Activated T-helper 2 cell treated with anti-CD3 and anti-CD28 coated beads, Interferon-gamma antibody, Interleukin-2, Interleukin-4, amounts not matched to agents 10 μg/mL and 5 μg/mL and 100 μg/mL, durations not matched to agents 14 hours and 24 hours and 36 hours (primary cell): ENCODE measurements around the gene HRAS. TPM values are rescaled to one million over a fixed set of nuclear protein-coding genes. Genes with fewer than 3 reads are reported as not detected.

Source experiments
- DNase-seq: peaks from one replicate; pipeline ENCODE4 v3.0.0; 2021; ENCODE audit warnings: low spot score
- H3K27ac Mint-ChIP-seq: one replicate; pipeline ENCODE4 v1.8.0; 2021; ENCODE audit warnings: mixed read lengths
- H3K27me3 Mint-ChIP-seq: one replicate; pipeline ENCODE4 v1.8.0; 2021; ENCODE audit warnings: low read depth, mixed read lengths
- H3K36me3 Mint-ChIP-seq: one replicate; pipeline ENCODE4 v1.8.0; 2021; ENCODE audit warnings: low read depth, mixed read lengths
- H3K4me1 Mint-ChIP-seq: one replicate; pipeline ENCODE4 v1.8.0; 2021; ENCODE audit warnings: low read depth, mixed read lengths
- H3K4me3 Mint-ChIP-seq: one replicate; pipeline ENCODE4 v1.8.0; 2021; ENCODE audit warnings: low read depth, mild to moderate bottlenecking, moderate library complexity, mixed read lengths
- H3K9me3 Mint-ChIP-seq: one replicate; pipeline ENCODE4 v1.8.0; 2021; ENCODE audit warnings: mixed read lengths
- intact Hi-C: fragments of 100-400 bp; cut with micrococcal nuclease; formaldehyde crosslinking; loops from one replicate; pipeline ENCODE4 v1.15.1; 2023
- total RNA-seq: library from RNA; stranded (reverse); gene quantifications from 2 replicates; pipeline ENCODE4 v1.2.3, GENCODE V29; 2022

Gene HRAS
- total RNA-seq, 1 donor from 2014 or later, result 70.5 TPM

DNA sequence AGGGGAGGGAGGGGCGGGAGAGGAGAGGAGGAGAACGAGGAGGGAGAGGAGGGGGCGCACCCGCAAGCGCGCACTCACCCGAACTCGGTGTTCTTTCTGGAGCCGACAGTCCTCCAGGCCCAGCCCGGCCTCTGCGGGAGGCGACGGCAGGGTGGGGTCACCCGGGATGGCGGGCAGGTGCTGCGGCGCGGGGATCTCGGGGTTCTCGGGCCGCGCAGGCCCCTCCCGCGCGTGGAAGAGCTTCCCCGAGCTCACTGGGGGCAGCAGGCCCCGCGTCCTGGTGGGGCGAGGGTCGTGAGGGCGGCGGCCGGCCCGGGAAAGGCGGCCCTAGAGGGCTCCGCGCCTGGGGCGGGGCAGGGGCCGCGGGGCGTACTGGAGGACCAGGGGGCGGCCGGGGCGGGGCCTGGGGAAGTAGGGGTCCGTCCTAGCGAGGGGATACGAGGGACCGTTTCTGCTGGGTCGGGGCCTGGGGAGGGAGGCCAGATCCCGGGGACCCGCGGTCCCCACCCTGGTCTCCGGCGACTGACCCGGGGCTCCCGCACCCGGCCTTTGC lies 19.9 kb upstream of the HRAS start:
- no peak for DNase-seq
- Mint-ChIP-seq H3K27me3 (peaks cover 18% of the 10 kb centered on the region), H3K27ac (no peak overlapping the region), H3K4me3 (no peak overlapping the region), H3K36me3 (no peaks in the 10 kb centered on the region), H3K4me1 (peaks cover 4% of the 10 kb centered on the region), H3K9me3 (no peaks in the 10 kb centered on the region)
- intact Hi-C loops, result loop anchor here (1.0 to 2.0 kb wide), 2 partner anchors 19 to 168 kb away; partner anchors contain the start of gene LRRC56

DNA sequence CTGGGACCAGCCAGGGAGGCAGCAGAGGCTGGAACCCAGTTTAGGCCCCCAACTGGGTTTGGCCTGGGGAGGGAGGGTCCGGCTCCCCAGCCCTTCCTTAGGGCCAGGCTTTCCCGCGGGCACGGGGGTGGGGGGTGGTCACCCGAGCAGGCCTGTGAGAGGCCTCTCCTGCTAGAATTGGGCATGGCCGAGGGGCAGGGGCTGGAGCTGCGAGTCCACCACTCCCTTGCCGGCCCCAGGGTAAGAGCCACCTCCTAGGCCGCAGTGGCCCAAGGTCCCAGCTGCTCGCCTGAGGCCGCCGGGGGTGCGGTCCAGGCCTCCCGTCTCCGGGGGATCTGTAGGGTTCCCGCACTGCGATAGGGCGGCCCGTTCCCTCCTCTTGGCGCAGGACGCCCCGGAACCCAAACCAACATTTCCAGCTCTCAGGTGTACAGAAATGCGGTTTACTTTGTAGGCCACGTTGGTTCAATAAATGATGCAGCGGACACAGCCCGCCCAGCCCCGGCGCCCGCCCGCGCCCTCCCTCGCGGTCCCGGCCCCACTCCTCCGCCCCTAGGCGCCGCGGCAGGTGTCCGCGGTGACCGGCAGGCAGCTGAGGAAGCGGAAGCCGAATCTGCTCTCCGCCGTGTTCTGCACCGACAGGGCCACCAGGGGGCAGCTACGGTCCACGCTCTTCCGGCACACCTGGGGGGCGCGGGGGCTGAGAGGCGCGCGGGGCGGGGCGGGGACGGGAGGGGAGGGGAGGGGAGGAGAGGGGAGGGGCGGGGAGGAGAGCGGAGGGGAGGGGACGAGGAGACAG lies 19.3 kb upstream of the HRAS start:
- intact Hi-C loops, result loop anchor here (1.0 to 2.0 kb wide), 2 partner anchors 18 to 169 kb away; partner anchors contain the start of gene LRRC56
- no peaks in the 10 kb centered on the region for H3K4me1 Mint-ChIP-seq
- H3K27ac Mint-ChIP-seq, result no peak overlapping the region
- peak; percentile 59 for DNase-seq
- no peaks in the 10 kb centered on the region for H3K36me3 Mint-ChIP-seq
- peaks cover 18% of the 10 kb centered on the region for H3K27me3 Mint-ChIP-seq
- H3K9me3 Mint-ChIP-seq, result no peaks in the 10 kb centered on the region
- H3K4me3 Mint-ChIP-seq, result peak overlapping the region; percentile 42

- Mint-ChIP-seq H3K27ac (no peak overlapping the region), H3K4me1 (no peaks in the 10 kb centered on the region), H3K36me3 (no peaks in the 10 kb centered on the region), H3K4me3 (no peak overlapping the region), H3K27me3 (peaks cover 17% of the 10 kb centered on the region), H3K9me3 (no peaks in the 10 kb centered on the region)
- no peak for DNase-seq
- intact Hi-C loops, result loop anchor here (2.0 kb wide), 1 partner anchor 17 kb away; the partner anchor contains the start of gene LRRC56
Observed at GRCh38 chr11:553988-554340, 18.6 kb upstream of the HRAS start.

DNA sequence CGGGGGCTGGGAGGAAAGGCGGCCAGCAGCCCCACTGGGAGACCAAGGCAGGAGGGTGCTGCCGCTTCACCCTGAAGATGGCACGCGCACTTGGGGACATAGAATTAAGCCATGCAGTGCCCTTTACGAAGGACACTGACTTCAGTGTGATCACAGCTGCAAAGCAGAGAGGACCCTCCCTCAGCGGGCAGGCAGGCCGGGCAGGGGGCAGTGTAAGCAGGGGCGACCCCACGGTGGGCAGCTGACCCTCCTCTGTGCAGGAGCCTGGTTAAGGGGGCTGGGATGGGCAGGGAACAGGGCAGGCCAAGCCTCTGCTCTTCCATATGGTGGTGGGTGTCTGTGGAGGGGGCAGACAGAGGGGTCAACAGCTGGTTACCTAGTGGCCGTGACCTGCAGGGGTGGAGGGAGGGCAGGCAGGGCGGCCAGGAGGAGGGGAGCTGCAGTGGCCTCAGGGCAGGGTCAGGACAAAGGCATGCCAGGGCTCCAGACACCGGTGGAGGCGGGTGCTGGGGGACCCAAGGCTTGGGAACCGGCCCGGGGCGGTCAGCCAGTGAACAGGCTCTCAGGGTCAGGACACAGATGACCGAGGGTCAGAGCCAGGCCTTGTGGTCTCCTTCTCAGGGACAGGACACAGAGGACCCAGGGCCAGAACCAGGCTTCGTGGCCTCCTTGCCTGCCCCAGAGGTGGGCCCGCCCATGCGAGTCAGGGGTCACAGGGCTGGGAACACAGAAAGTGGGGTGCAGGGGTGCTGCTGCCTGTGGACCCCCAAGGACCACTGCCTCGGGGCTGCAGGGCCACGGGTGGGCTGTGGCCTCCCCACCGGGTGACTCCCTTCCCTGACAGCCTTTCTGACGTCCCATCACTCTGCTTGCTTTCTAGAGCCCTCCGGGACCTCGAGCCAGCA lies 18.0 kb upstream of the HRAS start:
- Mint-ChIP-seq H3K27ac (no peak overlapping the region), H3K4me1 (no peaks in the 10 kb centered on the region), H3K9me3 (no peaks in the 10 kb centered on the region), H3K4me3 (no peak overlapping the region), H3K36me3 (no peaks in the 10 kb centered on the region), H3K27me3 (peaks cover 15% of the 10 kb centered on the region)
- DNase-seq, result no peak
- intact Hi-C loops, result no loop called here

GRCh38 chr11:551596-551995 lies 16.2 kb upstream of the HRAS start:
- intact Hi-C loops, result no loop called here
- no peak overlapping the region for H3K4me3 Mint-ChIP-seq
- no peaks in the 10 kb centered on the region for H3K4me1 Mint-ChIP-seq
- H3K27ac Mint-ChIP-seq, result no peak overlapping the region
- DNase-seq, result no peak
- H3K36me3 Mint-ChIP-seq, result no peaks in the 10 kb centered on the region
- H3K27me3 Mint-ChIP-seq, result peaks cover 4% of the 10 kb centered on the region
- H3K9me3 Mint-ChIP-seq, result no peaks in the 10 kb centered on the region

DNA sequence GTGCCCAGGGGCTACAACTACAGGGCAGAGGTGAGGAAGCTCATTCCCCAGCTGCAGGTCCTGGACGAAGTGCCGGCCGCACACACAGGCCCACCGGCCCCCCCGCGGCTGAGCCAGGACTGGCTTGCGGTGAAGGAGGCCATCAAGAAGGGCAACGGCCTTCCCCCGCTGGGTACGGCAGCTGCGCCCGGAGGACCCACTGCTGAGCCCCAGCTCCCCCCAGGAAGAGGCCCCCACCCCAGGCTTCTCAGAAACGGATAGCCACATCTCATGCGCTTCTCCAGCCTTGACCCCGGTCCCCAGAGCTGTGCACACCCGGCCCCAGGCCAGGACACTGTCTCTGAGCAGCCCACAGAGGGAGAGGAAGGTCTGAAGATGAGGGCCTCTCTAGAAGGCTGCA lies 15.8 kb upstream of the HRAS start:
- Mint-ChIP-seq H3K36me3 (no peaks in the 10 kb centered on the region), H3K4me1 (no peaks in the 10 kb centered on the region), H3K27me3 (no peaks in the 10 kb centered on the region), H3K9me3 (no peaks in the 10 kb centered on the region), H3K27ac (no peak overlapping the region), H3K4me3 (no peak overlapping the region)
- intact Hi-C loops, result no loop called here
- no peak for DNase-seq

GRCh38 chr11:550746-551085 lies 15.3 kb upstream of the HRAS start:
- no peaks in the 10 kb centered on the region for H3K36me3 Mint-ChIP-seq
- no peak overlapping the region for H3K27ac Mint-ChIP-seq
- intact Hi-C loops, result no loop called here
- H3K27me3 Mint-ChIP-seq, result no peaks in the 10 kb centered on the region
- H3K4me3 Mint-ChIP-seq, result no peak overlapping the region
- no peak for DNase-seq
- no peaks in the 10 kb centered on the region for H3K9me3 Mint-ChIP-seq
- H3K4me1 Mint-ChIP-seq, result no peaks in the 10 kb centered on the region

GRCh38 chr11:550021-550745 lies 14.8 kb upstream of the HRAS start:
- Mint-ChIP-seq H3K9me3 (no peaks in the 10 kb centered on the region), H3K4me3 (no peak overlapping the region), H3K36me3 (no peaks in the 10 kb centered on the region), H3K27ac (no peak overlapping the region), H3K4me1 (no peaks in the 10 kb centered on the region), H3K27me3 (no peaks in the 10 kb centered on the region)
- no peak for DNase-seq
- intact Hi-C loops, result no loop called here

DNA sequence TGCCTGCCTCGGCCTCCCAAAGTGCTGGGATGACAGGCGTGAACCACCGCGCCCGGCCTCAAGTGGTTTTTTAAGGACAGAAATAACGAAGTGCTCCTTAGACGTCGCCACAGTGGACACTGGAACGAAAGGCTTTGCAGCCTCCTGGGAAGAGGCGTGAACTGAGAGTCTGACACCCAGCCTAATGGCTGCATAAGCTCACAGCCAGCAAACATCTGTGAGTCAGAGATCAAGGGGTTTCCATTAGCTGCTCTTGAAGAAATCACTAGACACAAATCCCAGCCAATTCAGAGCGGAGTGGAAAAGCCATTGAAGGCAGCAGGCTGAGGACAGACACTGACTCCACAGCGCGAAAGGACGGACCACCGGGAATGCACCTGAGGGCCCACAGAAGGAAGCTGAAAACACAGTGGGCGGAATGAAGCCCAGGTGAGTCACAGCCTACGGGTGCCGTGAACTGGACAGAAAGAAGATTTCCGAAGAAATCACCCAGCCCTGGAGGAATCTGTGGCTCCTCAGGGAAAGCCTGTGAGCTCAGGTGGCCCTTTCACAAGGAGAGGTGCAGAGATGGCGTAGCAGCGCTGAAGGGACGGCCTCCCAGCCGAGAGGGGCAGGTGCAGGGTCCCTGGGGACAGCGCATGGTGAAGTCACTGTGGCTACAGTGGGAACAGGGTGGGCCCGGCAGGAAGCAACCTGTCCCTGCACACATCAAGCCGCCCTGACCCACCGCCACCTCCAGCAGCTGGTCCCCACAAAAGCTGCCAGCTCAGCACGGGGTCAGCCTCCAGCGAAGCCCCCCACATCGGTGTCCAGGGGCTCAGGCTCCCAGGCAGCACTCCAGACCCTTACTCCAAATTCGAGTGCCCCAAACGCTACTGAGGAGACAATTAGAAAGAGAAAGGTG lies 13.6 kb upstream of the HRAS start:
- no peak for DNase-seq
- no peaks in the 10 kb centered on the region for H3K4me1 Mint-ChIP-seq
- no peak overlapping the region for H3K27ac Mint-ChIP-seq
- intact Hi-C loops, result no loop called here
- H3K27me3 Mint-ChIP-seq, result no peaks in the 10 kb centered on the region
- no peaks in the 10 kb centered on the region for H3K36me3 Mint-ChIP-seq
- H3K9me3 Mint-ChIP-seq, result no peaks in the 10 kb centered on the region
- no peak overlapping the region for H3K4me3 Mint-ChIP-seq

- Mint-ChIP-seq H3K9me3 (no peaks in the 10 kb centered on the region), H3K4me1 (no peaks in the 10 kb centered on the region), H3K27ac (no peak overlapping the region), H3K36me3 (no peaks in the 10 kb centered on the region), H3K4me3 (no peak overlapping the region), H3K27me3 (no peaks in the 10 kb centered on the region)
- no peak for DNase-seq
- intact Hi-C loops, result no loop called here
Observed at GRCh38 chr11:545171-545570, 9.8 kb upstream of the HRAS start.

DNA sequence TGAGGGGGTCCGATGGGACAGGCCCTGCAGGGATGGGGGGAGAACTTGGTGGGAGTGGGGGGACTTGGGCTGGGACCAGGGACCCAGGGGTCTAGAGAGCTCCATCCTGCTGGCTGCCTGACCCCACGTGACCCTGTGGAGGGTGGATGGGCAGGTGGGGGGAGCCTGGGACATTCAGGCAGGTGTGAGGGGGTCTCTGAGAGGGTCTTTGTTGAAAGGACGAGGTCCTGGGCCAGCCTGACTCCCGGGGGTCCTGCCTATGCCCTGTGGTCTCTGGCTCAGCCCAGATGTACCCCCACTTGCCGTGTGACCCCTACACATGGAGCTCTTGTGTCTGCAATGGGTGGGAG lies 9.4 kb upstream of the HRAS start:
- Mint-ChIP-seq H3K4me3 (no peak overlapping the region), H3K9me3 (no peaks in the 10 kb centered on the region), H3K36me3 (no peaks in the 10 kb centered on the region), H3K27ac (no peak overlapping the region), H3K27me3 (no peaks in the 10 kb centered on the region), H3K4me1 (no peaks in the 10 kb centered on the region)
- intact Hi-C loops, result no loop called here
- DNase-seq, result no peak

GRCh38 chr11:541433-541885 lies 6.1 kb upstream of the HRAS start:
- intact Hi-C loops, result no loop called here
- H3K36me3 Mint-ChIP-seq, result no peaks in the 10 kb centered on the region
- H3K4me1 Mint-ChIP-seq, result peaks cover 2% of the 10 kb centered on the region
- no peaks in the 10 kb centered on the region for H3K9me3 Mint-ChIP-seq
- H3K27ac Mint-ChIP-seq, result no peak overlapping the region
- no peak for DNase-seq
- no peaks in the 10 kb centered on the region for H3K27me3 Mint-ChIP-seq
- H3K4me3 Mint-ChIP-seq, result no peak overlapping the region
